ENCODE results near the gene ABCG5. TPM values are rescaled to one million over a fixed set of nuclear protein-coding genes. Genes with fewer than 3 reads are reported as not detected.

ABCG5 gene
- polyA plus RNA-seq, 1 donor (not counting 4 experiments of a cell fraction or from before 2014, with no cell fraction given), result not detected

DNA sequence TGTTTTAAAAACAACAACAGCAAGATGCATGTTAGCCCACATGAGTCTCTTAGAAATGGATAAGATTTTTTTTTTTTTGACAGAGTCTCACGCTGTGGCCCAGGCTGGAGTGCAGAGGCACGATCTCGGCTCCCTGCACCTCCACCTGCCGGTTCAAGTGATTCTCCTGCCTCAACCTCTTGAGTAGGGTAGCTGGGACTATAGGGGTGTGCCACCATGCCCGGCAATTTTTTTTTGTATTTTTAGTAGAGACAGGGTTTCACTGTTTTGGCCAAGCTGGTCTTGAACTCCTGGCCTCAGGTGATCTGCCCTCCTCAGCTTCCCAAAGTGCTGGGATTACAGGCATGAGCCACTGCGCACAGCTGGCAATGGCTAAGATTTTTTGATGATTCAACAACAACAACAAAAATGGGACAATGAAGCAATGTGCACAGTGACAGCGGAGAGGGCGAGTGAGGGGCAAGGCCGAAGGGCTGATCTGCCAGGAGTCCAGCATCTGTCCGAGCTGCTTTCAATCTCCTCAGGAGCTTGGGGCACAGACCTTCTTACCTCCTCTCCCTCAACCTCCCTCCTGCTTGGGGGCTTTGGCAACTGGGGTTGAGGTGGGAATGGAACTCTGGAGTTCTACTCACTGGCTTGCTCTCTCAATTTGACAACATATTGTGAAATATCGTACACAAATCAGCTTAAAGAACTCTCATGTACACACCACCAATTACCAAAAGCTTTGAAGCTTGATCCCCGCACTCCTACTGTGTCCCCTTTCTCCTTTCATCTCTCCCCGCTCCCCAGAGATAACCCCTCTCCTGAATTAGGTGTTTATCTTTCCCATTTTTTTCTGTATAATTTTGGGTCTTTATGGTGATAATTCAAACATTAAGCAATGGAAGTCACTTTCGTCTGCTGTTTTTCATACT, 3.6 kb upstream of the ABCG5 start:
- FAIRE-seq, result no peak
- no peak for TF ChIP-seq EZH2 (IDR thresholded peaks at IDR 0.05; ENCODE audit: low read length)
- dilution Hi-C loops (cut with MboI; ENCODE audit: extremely low pct_ligation_motif_present, low sequenced_read_pairs), result no loop called here

DNA sequence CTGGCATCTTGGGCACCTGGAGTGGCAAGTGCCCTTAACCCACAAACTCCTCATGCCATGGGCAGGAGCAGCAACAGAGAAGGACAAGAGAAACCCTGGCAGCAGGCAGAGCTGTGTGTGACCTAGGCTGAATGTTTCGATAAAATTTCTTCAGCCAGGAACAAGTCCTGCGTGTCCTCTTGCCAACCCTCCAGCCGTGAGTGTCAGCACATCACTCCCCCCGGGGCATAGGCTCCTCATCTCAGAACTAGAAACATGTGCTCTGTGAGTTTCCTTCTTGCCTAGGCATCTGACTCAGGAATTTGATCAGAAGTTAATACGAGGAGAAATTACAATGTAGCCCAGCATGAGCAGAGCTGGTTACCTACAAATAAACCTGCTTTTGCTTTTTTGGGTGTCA, 2.3 kb upstream of the ABCG5 start:
- DNase-seq (ENCODE audit: low read depth, low spot score) (no peak), FAIRE-seq (no peak)
- peaks cover 14% of the 10 kb centered on the region for H3K27me3 ChIP-seq (ENCODE audit: control insufficient read depth, extremely low read depth, insufficient read depth, low read length)

More for the DNA sequence above, 3.6 kb upstream of the ABCG5 start:
- H2AFZ ChIP-seq (ENCODE audit: control insufficient read depth, low read length), result no peak overlapping the region
- H3K4me2 ChIP-seq (ENCODE audit: control insufficient read depth, extremely low read depth, insufficient read depth, low read depth, low read length), result no peak overlapping the region
- no peak overlapping the region for H3K27ac ChIP-seq (ENCODE audit: control insufficient read depth, insufficient read depth, low read length)
- no peaks in the 10 kb centered on the region for H3K9me1 ChIP-seq (ENCODE audit: control insufficient read depth, extremely low read depth, insufficient read depth, low read length)
- H3K27me3 ChIP-seq (ENCODE audit: control insufficient read depth, extremely low read depth, insufficient read depth, low read length), result peaks cover 21% of the 10 kb centered on the region
- no peaks in the 10 kb centered on the region for H4K20me1 ChIP-seq (ENCODE audit: control insufficient read depth, extremely low read depth, insufficient read depth, low read length)
- no peak overlapping the region for H3K9ac ChIP-seq (ENCODE audit: control insufficient read depth, extremely low read depth, insufficient read depth, low read length)
- H3K4me1 ChIP-seq (ENCODE audit: control insufficient read depth, extremely low read depth, insufficient read depth, low read length), result peaks cover 5% of the 10 kb centered on the region
- no peak for DNase-seq (ENCODE audit: low read depth, low spot score)
- H3K36me3 ChIP-seq (ENCODE audit: control insufficient read depth in 2 of 2, extremely low read depth in 1 of 2, insufficient read depth in 2 of 2, low read length in 2 of 2), result no peaks in the 10 kb centered on the region
- no peaks in the 10 kb centered on the region for H3K9me3 ChIP-seq (ENCODE audit: control insufficient read depth, low read depth, low read length)
- no peaks in the 10 kb centered on the region for H3K79me2 ChIP-seq (ENCODE audit: control insufficient read depth, insufficient read depth, low read length)
- H3K4me3 ChIP-seq (ENCODE audit: control insufficient read depth in 2 of 3, extremely low read depth in 1 of 3, insufficient read depth in 2 of 3, low read depth in 1 of 3, low read length in 3 of 3), result no peak overlapping the region

More for the DNA sequence above, 2.3 kb upstream of the ABCG5 start:
- Histone ChIP-seq H3K9me3 (ENCODE audit: control insufficient read depth, low read depth, low read length) (no peaks in the 10 kb centered on the region), H3K4me1 (ENCODE audit: control insufficient read depth, extremely low read depth, insufficient read depth, low read length) (peaks cover 5% of the 10 kb centered on the region), H4K20me1 (ENCODE audit: control insufficient read depth, extremely low read depth, insufficient read depth, low read length) (no peaks in the 10 kb centered on the region), H3K9ac (ENCODE audit: control insufficient read depth, extremely low read depth, insufficient read depth, low read length) (no peak overlapping the region), H3K9me1 (ENCODE audit: control insufficient read depth, extremely low read depth, insufficient read depth, low read length) (no peaks in the 10 kb centered on the region), H3K4me2 (ENCODE audit: control insufficient read depth, extremely low read depth, insufficient read depth, low read depth, low read length) (no peak overlapping the region), H3K27ac (ENCODE audit: control insufficient read depth, insufficient read depth, low read length) (no peak overlapping the region), H3K79me2 (ENCODE audit: control insufficient read depth, insufficient read depth, low read length) (no peaks in the 10 kb centered on the region), H2AFZ (ENCODE audit: control insufficient read depth, low read length) (no peak overlapping the region), H3K36me3 (ENCODE audit: control insufficient read depth in 2 of 2, extremely low read depth in 1 of 2, insufficient read depth in 2 of 2, low read length in 2 of 2) (no peaks in the 10 kb centered on the region), H3K4me3 (ENCODE audit: control insufficient read depth in 2 of 3, extremely low read depth in 1 of 3, insufficient read depth in 2 of 3, low read depth in 1 of 3, low read length in 3 of 3) (no peak overlapping the region)
- dilution Hi-C loops (cut with MboI; ENCODE audit: extremely low pct_ligation_motif_present, low sequenced_read_pairs), result no loop called here
- TF ChIP-seq, protein P1, sequence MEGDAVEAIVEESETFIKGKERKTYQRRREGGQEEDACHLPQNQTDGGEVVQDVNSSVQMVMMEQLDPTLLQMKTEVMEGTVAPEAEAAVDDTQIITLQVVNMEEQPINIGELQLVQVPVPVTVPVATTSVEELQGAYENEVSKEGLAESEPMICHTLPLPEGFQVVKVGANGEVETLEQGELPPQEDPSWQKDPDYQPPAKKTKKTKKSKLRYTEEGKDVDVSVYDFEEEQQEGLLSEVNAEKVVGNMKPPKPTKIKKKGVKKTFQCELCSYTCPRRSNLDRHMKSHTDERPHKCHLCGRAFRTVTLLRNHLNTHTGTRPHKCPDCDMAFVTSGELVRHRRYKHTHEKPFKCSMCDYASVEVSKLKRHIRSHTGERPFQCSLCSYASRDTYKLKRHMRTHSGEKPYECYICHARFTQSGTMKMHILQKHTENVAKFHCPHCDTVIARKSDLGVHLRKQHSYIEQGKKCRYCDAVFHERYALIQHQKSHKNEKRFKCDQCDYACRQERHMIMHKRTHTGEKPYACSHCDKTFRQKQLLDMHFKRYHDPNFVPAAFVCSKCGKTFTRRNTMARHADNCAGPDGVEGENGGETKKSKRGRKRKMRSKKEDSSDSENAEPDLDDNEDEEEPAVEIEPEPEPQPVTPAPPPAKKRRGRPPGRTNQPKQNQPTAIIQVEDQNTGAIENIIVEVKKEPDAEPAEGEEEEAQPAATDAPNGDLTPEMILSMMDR (optimal IDR thresholded peaks at IDR 0.05 in 1 of 3, IDR thresholded peaks at IDR 0.05 in 1 of 3, conservative IDR thresholded peaks at IDR 0.05 in 1 of 3; ENCODE audit: extremely low read depth in 1 of 3, insufficient read depth in 2 of 3, low read length in 3 of 3), result no peak
- TF ChIP-seq EZH2 (IDR thresholded peaks at IDR 0.05; ENCODE audit: low read length), result no peak
